ENCODE data around the gene PCSK6. TPM values are rescaled to one million over a fixed set of nuclear protein-coding genes. Genes with fewer than 3 reads are reported as not detected.

PCSK6 gene
- total and polyA plus RNA-seq, 9 donors: 3.8 to 26.0 (median 13.0) TPM

- H3K27me3 ChIP-seq: no peaks in the 10 kb centered on the region
- no peaks in the 10 kb centered on the region for H3K36me3 ChIP-seq
- DNase-seq: no peak
- intact Hi-C loops (cut with DNase I): no loop called here
- TF ChIP-seq EP300 (IDR thresholded peaks at IDR 0.05) (no peak), CTCF (IDR thresholded peaks at IDR 0.05) (no peak), POLR2A (IDR thresholded peaks at IDR 0.05) (no peak)
- WGBS, 3 donors: 68 to 85% (median 73%) methylated on average over 8 of the region's 8 CpGs
- H3K4me3 ChIP-seq: no peak overlapping the region
- H3K27ac ChIP-seq: no peak overlapping the region
- H3K4me1 ChIP-seq (ENCODE audit: insufficient read depth): peaks cover 14% of the 10 kb centered on the region
- H3K9me3 ChIP-seq: no peaks in the 10 kb centered on the region
Measured at GRCh38 chr15:101526021-101526420, 36.5 kb upstream of the PCSK6 start.

DNA sequence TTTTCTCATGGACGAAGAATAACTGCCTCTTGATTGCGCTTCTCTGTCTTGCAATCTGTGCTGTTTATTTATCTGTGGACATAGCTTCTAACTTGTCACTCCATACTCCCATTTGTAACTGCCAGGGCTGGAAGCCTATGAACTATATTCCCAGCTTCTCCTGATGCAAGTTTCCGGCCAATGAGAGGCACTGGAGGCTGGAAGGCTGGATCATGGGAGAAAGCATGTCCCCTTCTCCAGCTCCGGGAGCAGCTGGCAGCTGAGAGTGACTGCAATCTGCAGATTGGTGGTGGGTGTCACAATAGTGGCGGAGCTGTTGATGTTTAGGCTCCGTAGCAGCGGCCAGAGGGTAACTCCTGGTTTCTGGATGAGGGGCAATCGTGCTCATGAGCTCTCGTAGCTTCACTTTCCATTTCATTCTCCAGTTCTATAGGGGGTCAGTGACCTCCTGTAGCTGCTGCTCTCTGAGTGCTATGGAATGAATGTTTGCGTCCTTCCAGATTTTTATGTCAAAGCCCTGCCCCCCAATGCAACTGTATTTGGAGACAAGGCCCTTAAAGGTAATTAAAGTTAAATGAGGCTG is 35.7 kb upstream of the PCSK6 start:
- DNase-seq: no peak
- H3K36me3 ChIP-seq: no peaks in the 10 kb centered on the region
- 85 to 91% (median 85%) methylated on average over 10 of the region's 10 CpGs for WGBS, 3 donors
- H3K4me3 ChIP-seq: no peak overlapping the region
- TF ChIP-seq POLR2A (IDR thresholded peaks at IDR 0.05): no peak
- no peaks in the 10 kb centered on the region for H3K27me3 ChIP-seq
- H3K9me3 ChIP-seq: no peaks in the 10 kb centered on the region
- intact Hi-C loops (cut with DNase I): no loop called here
- H3K27ac ChIP-seq: no peak overlapping the region
- peaks cover 14% of the 10 kb centered on the region for H3K4me1 ChIP-seq (ENCODE audit: insufficient read depth)

DNA sequence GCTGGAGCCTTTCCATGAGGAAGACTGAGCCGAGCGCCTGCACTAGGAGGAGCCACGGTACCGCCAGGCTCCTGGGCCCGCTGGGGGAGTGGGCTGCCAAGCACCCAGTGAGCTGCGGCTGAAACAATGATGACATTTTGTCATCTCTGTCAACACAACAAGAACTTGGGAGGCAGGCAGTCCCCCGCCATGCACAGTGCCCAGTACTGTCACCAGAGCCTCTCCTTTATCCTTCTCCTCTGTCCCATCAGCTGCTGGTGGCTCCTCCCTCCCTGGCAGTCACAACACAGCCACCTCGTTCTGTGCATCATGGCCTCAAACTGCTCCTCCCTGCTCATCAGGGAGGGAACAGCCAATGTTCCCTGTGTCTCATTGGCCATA is 34.0 kb upstream of the PCSK6 start:
- Histone ChIP-seq H3K36me3 (no peaks in the 10 kb centered on the region), H3K4me1 (ENCODE audit: insufficient read depth) (peaks cover 9% of the 10 kb centered on the region), H3K9me3 (no peaks in the 10 kb centered on the region), H3K4me3 (no peak overlapping the region), H3K27ac (no peak overlapping the region), H3K27me3 (no peaks in the 10 kb centered on the region)
- no peak for DNase-seq
- intact Hi-C loops (cut with DNase I): no loop called here
- WGBS, 3 donors: 92 to 95% (median 94%) methylated on average over 8 of the region's 8 CpGs
- TF ChIP-seq CTCF (IDR thresholded peaks at IDR 0.05) (no peak), POLR2A (IDR thresholded peaks at IDR 0.05) (no peak), EP300 (IDR thresholded peaks at IDR 0.05) (no peak)

- no peaks in the 10 kb centered on the region for H3K9me3 ChIP-seq
- 91 to 93% (median 92%) methylated on average over 18 of the region's 18 CpGs for WGBS, 3 donors
- no peak overlapping the region for H3K27ac ChIP-seq
- TF ChIP-seq POLR2A (IDR thresholded peaks at IDR 0.05) (no peak), EP300 (IDR thresholded peaks at IDR 0.05) (no peak), CTCF (IDR thresholded peaks at IDR 0.05) (no peak)
- intact Hi-C loops (cut with DNase I): no loop called here
- no peak overlapping the region for H3K4me3 ChIP-seq
- no peaks in the 10 kb centered on the region for H3K36me3 ChIP-seq
- no peaks in the 10 kb centered on the region for H3K27me3 ChIP-seq
- peaks cover 5% of the 10 kb centered on the region for H3K4me1 ChIP-seq (ENCODE audit: insufficient read depth)
- DNase-seq: no peak
Measured at GRCh38 chr15:101522621-101523559, 33.4 kb upstream of the PCSK6 start.

GRCh38 chr15:101522091-101522490 is 32.6 kb upstream of the PCSK6 start:
- Histone ChIP-seq H3K9me3 (no peaks in the 10 kb centered on the region), H3K4me1 (ENCODE audit: insufficient read depth) (no peaks in the 10 kb centered on the region), H3K27me3 (no peaks in the 10 kb centered on the region), H3K36me3 (no peaks in the 10 kb centered on the region), H3K4me3 (no peak overlapping the region), H3K27ac (no peak overlapping the region)
- 73 to 83% (median 81%) methylated on average over 11 of the region's 11 CpGs for WGBS, 3 donors
- DNase-seq: no peak
- TF ChIP-seq EP300 (IDR thresholded peaks at IDR 0.05): no peak
- no peak for TF ChIP-seq POLR2A (IDR thresholded peaks at IDR 0.05)
- TF ChIP-seq CTCF (IDR thresholded peaks at IDR 0.05): no peak
- intact Hi-C loops (cut with DNase I): no loop called here
